H9 (cell line): Measurements from ENCODE around the gene FRK. TPM values are rescaled to one million over a fixed set of nuclear protein-coding genes. Genes with fewer than 3 reads are reported as not detected.

Experiments
- DNase-seq: peaks from one replicate; pipeline ENCODE4 v3.0.0-alpha.2; 2017
- H2AFZ ChIP-seq: one replicate; pipeline ENCODE4 v1.6.1; 2013; ENCODE audit warnings: mild to moderate bottlenecking, low read length, control low read depth, moderate library complexity
- H2AK5ac ChIP-seq: 2 replicates; pipeline ENCODE4 v1.6.1; 2013; ENCODE audit warnings: low read length, control low read depth, mixed read lengths; ENCODE audit not compliant: insufficient read length
- H2BK120ac ChIP-seq: one replicate; pipeline ENCODE4 v1.6.1; 2013; ENCODE audit warnings: low read depth, mild to moderate bottlenecking, low read length, control low read depth, inconsistent platforms; ENCODE audit not compliant: poor library complexity, severe bottlenecking
- H2BK12ac ChIP-seq: 2 replicates; pipeline ENCODE4 v1.6.1; 2013; ENCODE audit warnings: low read length, control low read depth, mixed read lengths, low read depth; ENCODE audit not compliant: insufficient read length
- H2BK15ac ChIP-seq: 2 replicates; pipeline ENCODE4 v1.6.1; 2013; ENCODE audit warnings: low read depth, low read length, control low read depth
- H2BK20ac ChIP-seq: one replicate; pipeline ENCODE4 v1.6.1; 2013; ENCODE audit warnings: low read depth, mild to moderate bottlenecking, low read length, control low read depth, inconsistent platforms; ENCODE audit not compliant: poor library complexity, severe bottlenecking
- H2BK5ac ChIP-seq: 2 replicates; pipeline ENCODE4 v1.6.1; 2013; ENCODE audit warnings: low read length, control low read depth, mixed read lengths; ENCODE audit not compliant: insufficient read length
- H3K14ac ChIP-seq: 2 replicates; pipeline ENCODE4 v1.6.1; 2013; ENCODE audit warnings: low read length, control low read depth; ENCODE audit not compliant: insufficient read depth
- H3K18ac ChIP-seq: 2 replicates; pipeline ENCODE4 v1.6.1; 2013; ENCODE audit warnings: low read depth, mild to moderate bottlenecking, mixed read lengths, low read length, control low read depth; ENCODE audit not compliant: insufficient read length
- H3K23ac ChIP-seq: 2 replicates; pipeline ENCODE4 v1.6.1; 2013; ENCODE audit warnings: low read length, control low read depth, mixed read lengths, low read depth; ENCODE audit not compliant: insufficient read length
- H3K23me2 ChIP-seq: 2 replicates; pipeline ENCODE4 v1.6.1; 2013; ENCODE audit warnings: low read depth, mild to moderate bottlenecking, mixed read lengths, low read length, control low read depth; ENCODE audit not compliant: insufficient read length, poor library complexity, severe bottlenecking
- H3K27ac ChIP-seq: 2 replicates; pipeline ENCODE4 v1.5.1; 2013; ENCODE audit warnings: low read length, control low read depth, mixed read lengths, low read depth; ENCODE audit not compliant: insufficient read length
- H3K27me3 ChIP-seq: 2 replicates; pipeline ENCODE4 v1.6.1; 2013; ENCODE audit warnings: low read length, control low read depth, inconsistent platforms; ENCODE audit not compliant: insufficient read depth
- H3K4ac ChIP-seq: 2 replicates; pipeline ENCODE4 v1.6.1; 2013; ENCODE audit warnings: low read depth, mild to moderate bottlenecking, control low read depth, inconsistent platforms, low read length, moderate library complexity
- H3K4me1 ChIP-seq: 2 replicates; pipeline ENCODE4 v1.6.1; 2013; ENCODE audit warnings: low read length, control low read depth, inconsistent platforms; ENCODE audit not compliant: insufficient read depth
- H3K4me2 ChIP-seq: 2 replicates; pipeline ENCODE4 v1.6.1; 2013; ENCODE audit warnings: low read length, control low read depth, mixed read lengths; ENCODE audit not compliant: insufficient read length, insufficient read depth
- H3K56ac ChIP-seq: 2 replicates; pipeline ENCODE4 v1.6.1; 2013; ENCODE audit warnings: low read depth, mild to moderate bottlenecking, mixed read lengths, low read length, control low read depth; ENCODE audit not compliant: insufficient read length
- H3K79me1 ChIP-seq: 2 replicates; pipeline ENCODE4 v1.6.1; 2013; ENCODE audit warnings: low read depth, mild to moderate bottlenecking, moderate library complexity, low read length, control low read depth, inconsistent platforms; ENCODE audit not compliant: insufficient read depth, poor library complexity, severe bottlenecking
- H3K79me2 ChIP-seq: 2 replicates; pipeline ENCODE4 v1.6.1; 2013; ENCODE audit warnings: low read length, control low read depth, inconsistent platforms; ENCODE audit not compliant: insufficient read depth
- H3K9ac ChIP-seq: 2 replicates; pipeline ENCODE4 v1.6.1; 2013; ENCODE audit warnings: low read length, control low read depth, mixed read lengths; ENCODE audit not compliant: insufficient read length; ENCODE audit errors: extremely low read depth
- H3K9me3 ChIP-seq: one replicate; pipeline ENCODE4 v1.6.1; 2013; ENCODE audit warnings: low read depth, low read length, inconsistent platforms; ENCODE audit not compliant: control insufficient read depth
- H3T11ph ChIP-seq: one replicate; pipeline ENCODE4 v1.6.1; 2013; ENCODE audit warnings: mild to moderate bottlenecking, low read length, control low read depth, inconsistent platforms
- H4K20me1 ChIP-seq: one replicate; pipeline ENCODE4 v1.6.1; 2013; ENCODE audit not compliant: control insufficient read depth, insufficient read length, insufficient read depth
- H4K5ac ChIP-seq: 2 replicates; pipeline ENCODE4 v1.6.1; 2013; ENCODE audit warnings: low read depth, mild to moderate bottlenecking, mixed read lengths, low read length, control low read depth; ENCODE audit not compliant: insufficient read length
- H4K8ac ChIP-seq: replicated peaks from 2 replicates; pipeline ENCODE4 v1.6.1; 2013; ENCODE audit warnings: low read length, control low read depth, mixed read lengths, low read depth; ENCODE audit not compliant: insufficient read length
- H4K91ac ChIP-seq: 2 replicates; pipeline ENCODE4 v1.6.1; 2013; ENCODE audit warnings: low read depth, mild to moderate bottlenecking, moderate library complexity, mixed read lengths, low read length, control low read depth; ENCODE audit not compliant: insufficient read length
- H3K27ac Mint-ChIP-seq, 3 experiments: 2 replicates in 2 of 3; 3 replicates in 1 of 3; pipeline ENCODE4 v1.8.0; 2020 to 2021; ENCODE audit warnings: mixed read lengths in 3 of 3, mild to moderate bottlenecking in 1 of 3, moderate library complexity in 1 of 3
- H3K27me3 Mint-ChIP-seq: 2 replicates; pipeline ENCODE4 v1.8.0; 2021; ENCODE audit warnings: low read depth, mild to moderate bottlenecking, moderate library complexity, mixed read lengths
- H3K36me3 Mint-ChIP-seq, 3 experiments: 2 replicates in 2 of 3; 3 replicates in 1 of 3; pipeline ENCODE4 v1.8.0; 2020 to 2021; ENCODE audit warnings: low read depth in 3 of 3, mixed read lengths in 3 of 3; ENCODE audit not compliant: insufficient read depth in 1 of 3
- H3K4me1 Mint-ChIP-seq, 2 experiments: 2 replicates each; pipeline ENCODE4 v1.8.0; 2020; ENCODE audit warnings: mixed read lengths in 2 of 2
- H3K4me3 Mint-ChIP-seq, 2 experiments: 2 replicates in 1 of 2; 3 replicates in 1 of 2; pipeline ENCODE4 v1.8.0; 2020 to 2021; ENCODE audit warnings: mild to moderate bottlenecking in 2 of 2, mixed read lengths in 2 of 2, moderate library complexity in 1 of 2
- H3K9me3 Mint-ChIP-seq, 2 experiments: 2 replicates in 1 of 2; 3 replicates in 1 of 2; pipeline ENCODE4 v1.8.0; 2020; ENCODE audit warnings: mild to moderate bottlenecking in 2 of 2, mixed read lengths in 2 of 2, moderate library complexity in 1 of 2
- CTCF ChIP-seq: fragments of 200-600 bp; sonication (generic); conservative IDR thresholded peaks from 3 replicates; pipeline ENCODE4 v1.8.0; 2021; ENCODE audit warnings: antibody characterized with exemption, mild to moderate bottlenecking
- WGBS: extraction: QIAGEN DNeasy Blood & Tissue Kit; methylation state at CpG from one replicate; pipeline ENCODE4 v1.1.7; 2013; ENCODE audit warnings: missing lambda C conversion rate, low lambda C conversion rate, mixed read lengths; ENCODE audit not compliant: insufficient read length; ENCODE audit errors: extremely low coverage; 5-methylcytosine and 5-hydroxymethylcytosine counted together
- total RNA-seq: library from RNA; stranded (reverse); gene quantifications from 2 replicates; pipeline ENCODE4 v1.2.1, GENCODE V29; 2021

The FRK gene
- total RNA-seq, 1 experiment from 2014 or later, result 0.15 TPM

GRCh38 chr6:116004841-116005815 is 55.6 kb downstream of the FRK start:
- no peak overlapping the region for H2BK5ac ChIP-seq
- H3K4ac ChIP-seq, result no peak overlapping the region
- H2AK5ac ChIP-seq, result no peak overlapping the region
- Mint-ChIP-seq H3K4me3 (no peak overlapping the region), H3K4me1 (peaks cover 0 to 6% of the 10 kb centered on the region in 2 experiments; a peak in 1 of 4 replicates), H3K36me3 (no peaks in the 10 kb centered on the region), H3K27me3 (no peaks in the 10 kb centered on the region), H3K27ac (0 out of 7 replicates have a peak overlapping the region, but pooled peaks of 1 of the 3 experiments have one; percentile 44), H3K9me3 (no peaks in the 10 kb centered on the region)
- no peak overlapping the region for H3K56ac ChIP-seq
- H2BK12ac ChIP-seq, result no peak overlapping the region
- DNase-seq, result no peak
- no peak overlapping the region for H3K18ac ChIP-seq
- no peak overlapping the region for H4K91ac ChIP-seq
- no peak overlapping the region for H4K5ac ChIP-seq
- H3K23ac ChIP-seq, result no peak overlapping the region
- no peaks in the 10 kb centered on the region for H3K23me2 ChIP-seq
- H3K79me1 ChIP-seq, result no peaks in the 10 kb centered on the region
- no peak overlapping the region for H2BK20ac ChIP-seq
- no peaks in the 10 kb centered on the region for H3K4me1 ChIP-seq
- no peak overlapping the region for H3K14ac ChIP-seq
- TF ChIP-seq CTCF, result no peak
- H3K4me2 ChIP-seq, result no peak overlapping the region
- no CpG with 5 or more reads among the region's 4 CpGs for WGBS
- no peak overlapping the region for H2BK15ac ChIP-seq
- no peak overlapping the region for H3T11ph ChIP-seq
- no peak overlapping the region for H2AFZ ChIP-seq
- H4K8ac ChIP-seq, result no peak overlapping the region
- no peak overlapping the region for H3K9ac ChIP-seq
- H2BK120ac ChIP-seq, result no peak overlapping the region
- no peaks in the 10 kb centered on the region for H3K79me2 ChIP-seq
- no peaks in the 10 kb centered on the region for H4K20me1 ChIP-seq
- no peaks in the 10 kb centered on the region for H3K27me3 ChIP-seq
- H3K27ac ChIP-seq, result no peak overlapping the region
- H3K9me3 ChIP-seq, result no peaks in the 10 kb centered on the region
